GM12865 (cell line): ENCODE data around the gene EMP3.

Experiments
- DNase-seq: peaks from one replicate; pipeline ENCODE4 v3.0.0; 2010; ENCODE audit warnings: low read depth
- H3K4me3 ChIP-seq: 2 replicates; pipeline ENCODE4 v1.5.1; 2011; ENCODE audit warnings: mild to moderate bottlenecking, low read depth, low read length, control low read depth
- TF ChIP-seq, protein P1 (sequence below): IDR thresholded peaks from 2 replicates; pipeline ENCODE4 v1.5.1; 2011; ENCODE audit warnings: low read length, control low read depth, low read depth, inconsistent platforms; ENCODE audit not compliant: insufficient read depth; ENCODE audit errors: missing control alignments

The EMP3 gene

GRCh38 chr19:48348737-48349136 lies 23.4 kb downstream of the EMP3 start:
- TF ChIP-seq, protein P1, sequence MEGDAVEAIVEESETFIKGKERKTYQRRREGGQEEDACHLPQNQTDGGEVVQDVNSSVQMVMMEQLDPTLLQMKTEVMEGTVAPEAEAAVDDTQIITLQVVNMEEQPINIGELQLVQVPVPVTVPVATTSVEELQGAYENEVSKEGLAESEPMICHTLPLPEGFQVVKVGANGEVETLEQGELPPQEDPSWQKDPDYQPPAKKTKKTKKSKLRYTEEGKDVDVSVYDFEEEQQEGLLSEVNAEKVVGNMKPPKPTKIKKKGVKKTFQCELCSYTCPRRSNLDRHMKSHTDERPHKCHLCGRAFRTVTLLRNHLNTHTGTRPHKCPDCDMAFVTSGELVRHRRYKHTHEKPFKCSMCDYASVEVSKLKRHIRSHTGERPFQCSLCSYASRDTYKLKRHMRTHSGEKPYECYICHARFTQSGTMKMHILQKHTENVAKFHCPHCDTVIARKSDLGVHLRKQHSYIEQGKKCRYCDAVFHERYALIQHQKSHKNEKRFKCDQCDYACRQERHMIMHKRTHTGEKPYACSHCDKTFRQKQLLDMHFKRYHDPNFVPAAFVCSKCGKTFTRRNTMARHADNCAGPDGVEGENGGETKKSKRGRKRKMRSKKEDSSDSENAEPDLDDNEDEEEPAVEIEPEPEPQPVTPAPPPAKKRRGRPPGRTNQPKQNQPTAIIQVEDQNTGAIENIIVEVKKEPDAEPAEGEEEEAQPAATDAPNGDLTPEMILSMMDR: no peak
- no peak for DNase-seq
- H3K4me3 ChIP-seq: no peak overlapping the region

GRCh38 chr19:48350856-48351255 lies 25.5 kb downstream of the EMP3 start:
- H3K4me3 ChIP-seq: no peak overlapping the region
- DNase-seq: no peak
- TF ChIP-seq, protein P1: no peak

- no peak overlapping the region for H3K4me3 ChIP-seq
- peak; percentile 80 for DNase-seq
- TF ChIP-seq, protein P1: peak; percentile 88
Observed at GRCh38 chr19:48351341-48351752, 26.0 kb downstream of the EMP3 start.

- DNase-seq: no peak
- no peak overlapping the region for H3K4me3 ChIP-seq
- TF ChIP-seq, protein P1: no peak
Observed at GRCh38 chr19:48353677-48354076, 28.3 kb downstream of the EMP3 start.

DNA sequence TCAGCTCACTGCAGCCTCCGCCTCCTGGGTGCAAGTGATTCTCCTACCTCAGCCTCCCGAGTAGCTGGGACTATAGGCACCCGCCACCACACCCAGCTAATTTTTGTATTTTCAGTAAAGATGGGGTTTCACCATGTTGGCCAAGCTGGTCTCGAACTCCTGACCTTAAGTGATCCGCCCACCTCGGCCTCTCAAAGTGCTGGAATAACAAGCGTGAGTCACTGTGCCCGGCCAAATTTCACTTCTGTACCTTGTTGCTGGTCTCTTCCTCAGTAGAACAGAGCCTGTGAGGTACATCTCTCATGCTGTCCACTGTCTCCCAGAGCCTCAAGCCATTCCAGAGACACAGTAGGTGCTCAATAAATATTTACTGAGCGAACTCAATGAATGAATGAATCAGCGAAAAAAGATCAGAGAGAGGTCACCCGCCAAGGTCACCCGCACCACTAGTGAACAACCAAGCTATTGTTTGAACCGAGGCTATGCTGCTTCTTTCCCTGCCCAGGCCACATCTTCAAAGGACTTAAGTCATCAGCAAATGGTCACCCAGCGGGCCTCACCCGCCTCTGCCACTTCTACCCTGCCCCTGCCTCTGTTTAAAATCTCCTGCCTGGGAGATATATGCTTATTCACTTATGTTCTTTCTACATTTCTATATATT lies 29.1 kb downstream of the EMP3 start:
- no peak overlapping the region for H3K4me3 ChIP-seq
- DNase-seq: no peak

DNA sequence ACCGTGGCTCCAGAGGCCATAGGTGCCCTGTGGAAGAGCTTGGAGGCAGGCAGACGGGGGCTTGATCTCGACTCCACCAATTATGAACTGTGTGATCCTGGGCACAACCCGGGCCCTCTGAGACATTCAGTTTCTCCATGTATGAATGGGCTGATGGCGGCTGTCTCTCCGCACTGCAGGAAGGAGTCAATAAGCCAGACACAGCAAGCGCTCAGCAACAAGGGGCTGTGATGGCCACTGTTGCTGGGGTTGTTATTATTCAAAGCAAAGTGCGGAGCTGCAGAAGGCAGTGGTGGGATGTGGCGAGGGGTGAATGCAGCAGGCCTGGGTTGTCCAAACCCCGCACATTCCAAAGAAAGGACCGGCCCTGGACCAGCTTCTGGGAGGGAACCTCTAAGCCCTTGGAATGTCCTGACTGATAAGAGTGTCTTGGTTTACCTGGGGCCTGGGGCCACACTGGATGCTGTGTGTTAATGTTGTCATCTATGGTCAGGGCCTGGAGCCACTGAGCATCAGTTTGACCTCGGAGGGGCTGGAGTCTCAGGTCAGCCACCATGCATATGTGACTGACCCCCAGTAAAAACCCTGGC lies 30.1 kb downstream of the EMP3 start:
- no peak overlapping the region for H3K4me3 ChIP-seq
- TF ChIP-seq, protein P1: no peak
- DNase-seq: no peak

More for the DNA sequence above, 29.1 kb downstream of the EMP3 start:
- TF ChIP-seq, protein P1: no peak
